Measurements from ENCODE around the gene ZGPAT. TPM values are rescaled to one million over a fixed set of nuclear protein-coding genes. Genes with fewer than 3 reads are reported as not detected.
"Not testable (repeated sequence)": the region's sequence is repeated elsewhere in the genome, so short reads cannot be mapped to it uniquely, and the experiment has no call there.

The ZGPAT gene, protein sequence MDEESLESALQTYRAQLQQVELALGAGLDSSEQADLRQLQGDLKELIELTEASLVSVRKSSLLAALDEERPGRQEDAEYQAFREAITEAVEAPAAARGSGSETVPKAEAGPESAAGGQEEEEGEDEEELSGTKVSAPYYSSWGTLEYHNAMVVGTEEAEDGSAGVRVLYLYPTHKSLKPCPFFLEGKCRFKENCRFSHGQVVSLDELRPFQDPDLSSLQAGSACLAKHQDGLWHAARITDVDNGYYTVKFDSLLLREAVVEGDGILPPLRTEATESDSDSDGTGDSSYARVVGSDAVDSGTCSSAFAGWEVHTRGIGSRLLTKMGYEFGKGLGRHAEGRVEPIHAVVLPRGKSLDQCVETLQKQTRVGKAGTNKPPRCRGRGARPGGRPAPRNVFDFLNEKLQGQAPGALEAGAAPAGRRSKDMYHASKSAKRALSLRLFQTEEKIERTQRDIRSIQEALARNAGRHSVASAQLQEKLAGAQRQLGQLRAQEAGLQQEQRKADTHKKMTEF
- total RNA-seq (10 to 100 TPM; 14.5 to 19.6 (median 16.8) TPM), polyA plus RNA-seq (29.5 TPM)
- long read RNA-seq, donor 1, transcript ZGPAT-204 (7 exons, 1,890 nt), result minor isoform, 5 of 53 reads
- long read RNA-seq, donor 1, transcript ZGPAT-202 (7 exons, 1,871 nt), result major isoform, 34 of 53 reads
- long read RNA-seq, donor 1, partial matches to known transcripts, result 8 of 53 reads
- long read RNA-seq, donor 1, other reads (novel, unspliced or antisense), result 5 of 53 reads
- long read RNA-seq, donor 2, transcript ZGPAT-202 (7 exons, 1,871 nt), result major isoform, 15 of 27 reads
- long read RNA-seq, donor 2, partial matches to known transcripts, result 3 of 27 reads
- long read RNA-seq, donor 2, other reads (novel, unspliced or antisense), result 2 of 27 reads
- long read RNA-seq, donor 3, transcript ZGPAT-202 (7 exons, 1,871 nt), result major isoform, 61 of 132 reads
- long read RNA-seq, donor 3, transcript ZGPAT-204 (7 exons, 1,890 nt), result minor isoform, 15 of 132 reads
- long read RNA-seq, donor 3, partial matches to known transcripts, result 18 of 132 reads
- long read RNA-seq, donor 3, other reads (novel, unspliced or antisense), result 31 of 132 reads
- long read RNA-seq, donor 4, transcript ZGPAT-202 (7 exons, 1,871 nt), result major isoform, 14 of 25 reads
- long read RNA-seq, donor 4, partial matches to known transcripts, result 3 of 25 reads
- long read RNA-seq, donor 4, other reads (novel, unspliced or antisense), result 1 of 25 reads

DNA sequence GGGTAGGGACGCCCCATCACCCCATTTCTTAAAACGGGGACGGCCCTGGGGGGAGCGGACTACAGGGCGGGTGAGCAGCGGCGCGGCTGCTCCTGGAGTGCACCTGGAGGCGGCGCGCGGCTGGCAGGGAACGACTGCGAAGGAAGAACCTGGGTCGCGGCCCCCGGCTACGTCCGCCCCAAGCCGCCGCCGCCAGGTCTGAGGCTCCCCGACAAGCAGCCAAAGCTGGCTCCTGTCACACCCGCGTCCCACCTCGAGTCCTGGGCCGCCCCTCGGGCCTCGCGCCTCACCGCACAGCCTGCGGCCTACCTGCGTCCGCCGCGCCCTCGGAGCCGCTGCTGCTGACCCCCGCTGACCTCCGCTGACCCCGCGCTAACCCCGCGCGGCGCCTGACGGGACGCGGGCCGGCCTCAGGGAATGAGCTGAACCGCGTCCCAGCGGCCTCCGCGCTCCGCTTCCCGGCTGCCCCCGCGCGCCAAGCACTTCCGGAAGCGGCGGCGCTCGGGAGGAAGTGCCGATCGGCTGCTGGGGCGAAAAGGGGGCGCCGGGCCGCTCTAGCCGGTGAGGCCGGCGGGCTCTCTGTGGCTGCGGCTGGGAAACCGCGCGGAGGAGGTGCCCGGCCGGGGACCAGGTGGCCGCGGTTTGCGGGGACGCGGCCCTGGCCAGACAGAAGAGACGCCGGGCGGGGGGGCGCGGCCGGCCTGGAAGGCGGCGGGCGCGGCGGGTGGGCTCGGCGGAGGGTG, at the start of gene ZGPAT, which contains the start of gene ARFRP1:
ZGPAT (plus strand) TSS at position 482 of the 743 bp plus-strand sequence. CDS start 542 bp downstream, outside the sequence.
ARFRP1 (minus strand) TSS at position 419 of the 743 bp plus-strand sequence. CDS start 885 bp downstream, outside the sequence.
- intact Hi-C loops (cut with DNase I), result no loop called here
- under 1% methylated on average over 98 of the region's 98 CpGs for WGBS

DNA sequence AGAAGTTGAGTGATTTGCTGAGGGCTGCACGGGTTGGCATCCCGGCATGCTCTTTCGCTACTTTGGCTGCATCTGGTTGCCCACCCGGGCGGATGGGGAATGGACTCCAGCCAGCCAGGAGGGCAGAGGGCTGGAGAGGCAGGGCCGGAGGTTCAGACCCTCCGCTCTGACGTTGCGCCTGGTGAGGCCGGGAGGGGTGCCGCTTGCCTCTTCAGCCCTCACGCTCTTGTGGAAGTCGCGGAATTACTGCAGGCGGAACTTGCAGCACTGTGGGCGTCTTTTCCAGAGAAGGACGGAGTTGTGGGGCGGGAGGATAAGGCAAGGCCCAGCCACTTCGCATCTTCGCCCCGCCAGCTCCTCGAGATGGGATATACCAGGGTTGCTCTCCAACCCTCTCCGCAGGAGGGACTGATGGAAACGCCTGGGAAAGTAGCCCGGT, 49.1 kb upstream of the ZGPAT start:
- intact Hi-C loops (cut with DNase I), result loop anchor here in 1 of 4 donors (10.0 kb wide), 1 partner anchor 316 kb away; the partner anchor contains the start of gene SAMD10
- H3K4me1 ChIP-seq (ENCODE audit: control insufficient read depth, insufficient read depth, low read length), result peaks cover 6% of the 10 kb centered on the region
- no peaks in the 10 kb centered on the region for H3K27me3 ChIP-seq (ENCODE audit: control insufficient read depth, insufficient read depth)
- H3K4me3 ChIP-seq (ENCODE audit: low read length), result peak overlapping the region; percentile 80
- DNase-seq (peak in 2 of 3 donors; percentile 58 to 81), ATAC-seq (peak; percentile 42 to 51)
- H3K27ac ChIP-seq (ENCODE audit: low read length), result peak overlapping the region; percentile 76
- H3K9me3 ChIP-seq (ENCODE audit: control insufficient read depth, low read length), result no peaks in the 10 kb centered on the region
- 1% methylated on average over 25 of the region's 25 CpGs for WGBS

More for the DNA sequence above, at the start of gene ZGPAT, which contains the start of gene ARFRP1:
- Histone ChIP-seq H3K4me3 (ENCODE audit: low read length) (peak within 1 kb of the TSS; percentile 70), H3K9me3 (ENCODE audit: control insufficient read depth, low read length) (no peaks in the 10 kb centered on the region), H3K27me3 (ENCODE audit: control insufficient read depth, insufficient read depth) (no peaks in the 10 kb centered on the region), H3K4me1 (ENCODE audit: control insufficient read depth, insufficient read depth, low read length) (peaks cover 13% of the 10 kb centered on the region), H3K27ac (ENCODE audit: low read length) (peak within 1 kb of the TSS; percentile 69)
- peak; percentile 91 to 97 (median 97) for DNase-seq
- ATAC-seq, result peak; percentile 94

DNA sequence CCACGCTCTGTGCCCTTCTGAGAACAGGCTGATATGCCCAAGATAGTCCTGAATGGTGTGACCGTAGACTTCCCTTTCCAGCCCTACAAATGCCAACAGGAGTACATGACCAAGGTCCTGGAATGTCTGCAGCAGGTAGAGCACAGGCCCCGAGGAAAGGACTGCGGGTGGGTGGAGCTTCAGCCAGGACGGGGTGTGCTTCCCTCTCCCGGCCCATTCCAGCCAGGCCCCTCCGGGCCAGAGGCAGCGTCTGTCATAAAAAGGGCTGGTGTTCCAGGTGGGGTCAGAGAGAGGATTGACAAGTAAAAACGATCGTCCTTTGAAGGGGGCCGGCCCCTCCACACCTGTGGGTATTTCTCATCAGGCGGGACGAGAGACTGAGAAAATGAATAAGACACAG, 48.5 kb upstream of the ZGPAT start:
- Histone ChIP-seq H3K4me3 (ENCODE audit: low read length) (peak overlapping the region; percentile 80), H3K4me1 (ENCODE audit: control insufficient read depth, insufficient read depth, low read length) (peaks cover 6% of the 10 kb centered on the region), H3K27me3 (ENCODE audit: control insufficient read depth, insufficient read depth) (no peaks in the 10 kb centered on the region), H3K9me3 (ENCODE audit: control insufficient read depth, low read length) (no peaks in the 10 kb centered on the region), H3K27ac (ENCODE audit: low read length) (peak overlapping the region; percentile 14)
- peak in 1 of 3 donors; percentile 53 for DNase-seq
- no peak for ATAC-seq
- 65% methylated on average over 13 of the region's 13 CpGs for WGBS
- intact Hi-C loops (cut with DNase I), result loop anchor here in 1 of 4 donors (10.0 kb wide), 1 partner anchor 315 kb away; the partner anchor contains the start of gene SAMD10

DNA sequence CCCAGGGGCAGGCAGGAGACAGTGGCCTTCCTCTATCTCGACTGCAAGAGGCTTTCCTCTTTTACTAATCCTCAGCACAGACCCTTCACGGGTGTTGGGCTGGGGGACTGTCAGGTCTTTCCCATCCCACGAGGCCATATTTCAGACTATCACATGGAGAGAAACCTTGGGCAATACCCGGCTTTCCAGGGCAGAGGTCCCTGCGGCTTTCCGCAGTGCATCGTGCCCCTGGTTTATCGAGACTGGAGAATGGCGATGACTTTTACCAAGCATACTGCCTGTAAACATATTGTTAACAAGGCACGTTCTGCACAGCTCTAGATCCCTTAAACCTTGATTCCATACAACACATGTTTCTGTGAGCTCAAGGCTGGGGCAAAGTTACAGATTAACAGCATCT, 47.7 kb upstream of the ZGPAT start:
- 86% methylated on average over 10 of the region's 10 CpGs for WGBS
- ATAC-seq; DNase-seq; H3K4me1 ChIP-seq (ENCODE audit: control insufficient read depth, insufficient read depth, low read length); H3K4me3 ChIP-seq (ENCODE audit: low read length); intact Hi-C loops (cut with DNase I); H3K9me3 ChIP-seq (ENCODE audit: control insufficient read depth, low read length); H3K27me3 ChIP-seq (ENCODE audit: control insufficient read depth, insufficient read depth); H3K27ac ChIP-seq (ENCODE audit: low read length): not testable (repeated sequence)

DNA sequence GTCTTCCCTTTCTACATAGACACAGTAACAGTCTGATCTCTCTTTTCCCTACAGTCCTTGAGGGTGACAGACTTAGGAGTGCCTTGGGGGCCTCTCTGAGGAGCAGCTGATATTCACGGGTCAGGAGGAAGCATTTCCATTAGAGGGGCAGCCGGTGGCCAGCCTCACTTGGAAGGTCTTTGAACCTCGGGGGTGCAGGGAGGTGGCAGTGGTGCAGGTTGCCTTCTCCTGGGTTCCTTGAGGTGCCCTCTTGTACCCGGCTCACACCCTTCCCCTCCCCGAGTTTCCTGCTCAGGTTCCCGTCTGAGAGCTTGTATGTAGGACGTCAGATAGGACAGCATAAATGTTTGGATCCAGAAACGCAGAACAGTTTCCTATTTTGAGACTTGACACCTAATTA, 47.2 kb upstream of the ZGPAT start:
- intact Hi-C loops (cut with DNase I), result no loop called here
- Histone ChIP-seq H3K9me3 (ENCODE audit: control insufficient read depth, low read length) (no peaks in the 10 kb centered on the region), H3K4me1 (ENCODE audit: control insufficient read depth, insufficient read depth, low read length) (peaks cover 6% of the 10 kb centered on the region), H3K4me3 (ENCODE audit: low read length) (no peak overlapping the region), H3K27me3 (ENCODE audit: control insufficient read depth, insufficient read depth) (no peaks in the 10 kb centered on the region), H3K27ac (ENCODE audit: low read length) (no peak overlapping the region)
- DNase-seq (no peak), ATAC-seq (no peak)
- 83% methylated on average over 8 of the region's 8 CpGs for WGBS

DNA sequence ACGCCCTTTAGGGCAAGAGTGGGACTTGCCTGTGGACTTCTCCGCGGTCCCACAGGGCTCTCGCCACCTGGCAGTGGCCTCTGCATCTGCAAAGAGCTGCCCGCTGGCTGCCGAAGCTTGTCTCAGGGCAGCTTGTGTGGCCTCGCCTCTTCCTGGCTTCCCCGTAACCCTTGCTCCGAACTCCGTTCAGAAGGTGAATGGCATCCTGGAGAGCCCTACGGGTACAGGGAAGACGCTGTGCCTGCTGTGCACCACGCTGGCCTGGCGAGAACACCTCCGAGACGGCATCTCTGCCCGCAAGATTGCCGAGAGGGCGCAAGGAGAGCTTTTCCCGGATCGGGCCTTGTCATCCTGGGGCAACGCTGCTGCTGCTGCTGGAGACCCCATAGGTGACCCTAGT, 46.7 kb upstream of the ZGPAT start:
- peaks cover 6% of the 10 kb centered on the region for H3K4me1 ChIP-seq (ENCODE audit: control insufficient read depth, insufficient read depth, low read length)
- intact Hi-C loops (cut with DNase I), result no loop called here
- H3K4me3 ChIP-seq (ENCODE audit: low read length), result no peak overlapping the region
- ATAC-seq, result no peak
- peak in 1 of 3 donors; percentile 45 for DNase-seq
- WGBS, result 95% methylated on average over 22 of the region's 22 CpGs
- no peaks in the 10 kb centered on the region for H3K27me3 ChIP-seq (ENCODE audit: control insufficient read depth, insufficient read depth)
- H3K27ac ChIP-seq (ENCODE audit: low read length), result no peak overlapping the region
- H3K9me3 ChIP-seq (ENCODE audit: control insufficient read depth, low read length), result no peaks in the 10 kb centered on the region

DNA sequence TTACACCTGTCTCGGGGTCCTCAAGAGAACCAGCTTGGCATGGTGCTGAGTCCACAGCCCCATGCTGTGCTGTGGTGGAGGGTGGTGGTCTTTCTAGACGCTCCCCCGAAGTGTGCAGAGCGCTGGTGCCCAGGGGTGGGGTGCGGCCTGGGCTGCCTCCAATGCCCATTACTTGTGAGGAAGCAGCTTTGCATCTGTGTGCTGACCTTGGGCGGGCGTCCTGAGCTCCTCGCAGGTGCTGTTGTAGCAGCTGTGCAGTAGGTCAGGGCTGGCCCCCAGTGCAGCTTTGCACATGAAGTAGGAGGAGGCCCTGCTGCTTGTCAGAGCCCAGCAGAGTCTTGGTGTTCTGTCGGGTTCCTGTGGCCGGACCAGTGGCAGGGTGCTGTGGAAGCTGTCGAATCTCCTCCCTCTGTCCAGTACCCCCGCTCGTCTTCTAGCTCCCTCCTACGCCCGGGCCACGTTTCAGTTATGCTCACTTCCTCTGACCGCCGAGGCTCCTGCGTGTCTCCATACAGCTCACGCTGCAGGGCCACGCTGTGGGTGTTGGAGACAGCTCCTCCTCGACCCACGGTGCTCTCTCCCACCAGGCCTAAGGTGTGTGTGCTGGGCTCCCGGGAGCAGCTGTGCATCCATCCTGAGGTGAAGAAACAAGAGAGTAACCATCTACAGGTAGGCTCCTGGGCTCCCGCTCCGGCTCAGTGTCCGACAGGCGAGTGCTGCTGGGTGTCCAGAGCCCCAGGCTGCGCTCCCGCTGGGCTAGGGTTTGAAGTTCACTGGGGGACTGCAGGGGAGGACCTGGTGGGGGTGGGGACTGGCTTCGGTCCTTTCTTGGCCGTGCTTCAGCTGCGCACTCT, 45.7 kb upstream of the ZGPAT start:
- ATAC-seq, result no peak
- DNase-seq, result peak in 1 of 3 donors; percentile 49
- Histone ChIP-seq H3K9me3 (ENCODE audit: control insufficient read depth, low read length) (no peaks in the 10 kb centered on the region), H3K27me3 (ENCODE audit: control insufficient read depth, insufficient read depth) (no peaks in the 10 kb centered on the region), H3K4me1 (ENCODE audit: control insufficient read depth, insufficient read depth, low read length) (peaks cover 6% of the 10 kb centered on the region), H3K4me3 (ENCODE audit: low read length) (no peak overlapping the region), H3K27ac (ENCODE audit: low read length) (no peak overlapping the region)
- intact Hi-C loops (cut with DNase I), result no loop called here
- WGBS, result 93% methylated on average over 33 of the region's 33 CpGs

DNA sequence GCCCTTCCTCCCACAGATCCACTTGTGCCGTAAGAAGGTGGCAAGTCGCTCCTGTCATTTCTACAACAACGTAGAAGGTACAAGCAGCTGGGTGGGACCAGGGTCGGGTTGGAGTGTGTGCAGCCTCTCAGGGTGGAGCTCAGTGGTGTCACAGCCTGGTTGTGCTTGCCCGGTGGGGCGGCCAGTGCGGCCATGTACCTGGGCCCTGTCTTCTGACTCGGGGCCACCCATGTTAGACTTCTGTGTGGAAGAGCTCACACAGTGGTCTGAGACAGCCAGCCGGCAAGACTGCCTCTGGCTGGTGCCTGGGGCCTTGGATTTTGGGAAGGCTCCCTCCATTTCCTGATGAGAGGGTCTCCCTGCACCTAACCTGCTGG, 45.0 kb upstream of the ZGPAT start:
- ATAC-seq (no peak), DNase-seq (peak in 1 of 3 donors; percentile 31)
- no peak overlapping the region for H3K4me3 ChIP-seq (ENCODE audit: low read length)
- no peaks in the 10 kb centered on the region for H3K9me3 ChIP-seq (ENCODE audit: control insufficient read depth, low read length)
- 93% methylated on average over 9 of the region's 9 CpGs for WGBS
- peaks cover 6% of the 10 kb centered on the region for H3K4me1 ChIP-seq (ENCODE audit: control insufficient read depth, insufficient read depth, low read length)
- intact Hi-C loops (cut with DNase I), result no loop called here
- H3K27ac ChIP-seq (ENCODE audit: low read length), result no peak overlapping the region
- no peaks in the 10 kb centered on the region for H3K27me3 ChIP-seq (ENCODE audit: control insufficient read depth, insufficient read depth)

DNA sequence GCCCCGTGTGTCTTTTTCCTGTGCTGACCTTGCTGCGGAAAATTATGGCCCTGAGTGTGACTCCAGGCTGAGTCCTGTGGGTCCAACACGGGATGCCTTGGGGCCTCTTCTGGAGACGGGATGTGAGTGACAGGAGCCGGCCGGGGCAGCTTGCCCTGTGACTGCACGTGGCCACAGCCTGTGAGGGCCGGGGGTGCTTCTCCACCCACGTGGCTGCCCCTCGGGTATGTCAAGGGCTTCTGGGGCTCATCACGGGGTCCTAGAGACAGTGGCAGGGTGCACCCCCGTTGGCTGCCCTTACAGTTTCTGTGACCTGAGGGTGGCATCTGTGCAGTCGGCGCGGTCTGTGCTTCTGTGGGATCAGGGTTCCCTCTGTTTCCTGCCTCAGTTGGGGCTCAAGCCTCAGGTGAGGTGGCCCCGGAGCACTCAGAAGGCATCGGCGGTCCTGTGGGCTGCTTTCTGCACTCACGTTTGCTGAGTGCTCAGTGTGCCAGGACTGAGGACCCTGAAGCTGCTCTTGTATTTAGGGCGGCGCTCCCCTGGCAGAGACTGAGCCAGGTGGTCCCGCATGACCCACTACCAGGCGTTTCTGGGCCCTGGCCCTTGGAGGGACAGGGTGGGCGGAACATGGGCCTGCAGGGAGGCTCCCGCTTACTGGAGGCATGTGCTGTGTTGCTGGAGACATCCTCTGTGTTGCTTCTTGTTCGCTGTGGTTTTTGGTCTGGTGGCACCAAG, 44.3 kb upstream of the ZGPAT start:
- H3K27ac ChIP-seq (ENCODE audit: low read length), result no peak overlapping the region
- DNase-seq (no peak), ATAC-seq (no peak)
- H3K4me1 ChIP-seq (ENCODE audit: control insufficient read depth, insufficient read depth, low read length), result peaks cover 6% of the 10 kb centered on the region
- no peaks in the 10 kb centered on the region for H3K27me3 ChIP-seq (ENCODE audit: control insufficient read depth, insufficient read depth)
- intact Hi-C loops (cut with DNase I), result no loop called here
- no peaks in the 10 kb centered on the region for H3K9me3 ChIP-seq (ENCODE audit: control insufficient read depth, low read length)
- H3K4me3 ChIP-seq (ENCODE audit: low read length), result no peak overlapping the region
- whole genome bisulfite sequencing, result 91% methylated on average over 26 of the region's 26 CpGs

All from right cardiac atrium (tissue), 5 donors.